Gastrocnemius medialis (tissue), 4 donors: ENCODE measurements around the gene PIR. TPM values are rescaled to one million over a fixed set of nuclear protein-coding genes. Genes with fewer than 3 reads are reported as not detected.

Source experiments
- ATAC-seq, 2 donors: fragments of 150-250 bp; one replicate each; pipeline ENCODE4 v1.9.1; 2016
- DNase-seq, 2 donors: peaks; one replicate each; pipeline ENCODE4 v3.0.0-alpha.2; 2019
- H3K27ac ChIP-seq, 4 donors: fragments of 200-600 bp; sonication (generic); 1 replicate in 1 of 4; 2 replicates in 3 of 4; pipeline ENCODE4 v1.5.1; 2016 to 2018; ENCODE audit warnings: mild to moderate bottlenecking in 2 of 4, moderate library complexity in 1 of 4
- H3K27me3 ChIP-seq, 3 donors: fragments of 200-600 bp; sonication (generic) in 2 of 3; 1 replicate in 1 of 3; 2 replicates in 2 of 3; pipeline versions ENCODE4 v1.5.1 to v1.6.0; 2016 to 2019; ENCODE audit warnings: mild to moderate bottlenecking in 1 of 3, moderate library complexity in 1 of 3
- H3K36me3 ChIP-seq, 2 donors: fragments of 200-600 bp; sonication (generic) in 1 of 2; one replicate each; pipeline ENCODE4 v1.5.1; 2017 to 2018
- H3K4me1 ChIP-seq, 2 donors: fragments of 200-600 bp; sonication (generic) in 1 of 2; one replicate each; pipeline ENCODE4 v1.5.1; 2016 to 2017; ENCODE audit warnings: mild to moderate bottlenecking in 2 of 2
- H3K4me3 ChIP-seq, 4 donors: fragments of 200-600 bp; sonication (generic) in 3 of 4; 1 replicate in 1 of 4; 2 replicates in 3 of 4; pipeline ENCODE4 v1.5.1; 2016 to 2019; ENCODE audit warnings: mild to moderate bottlenecking in 2 of 4
- H3K9me3 ChIP-seq, 3 donors: fragments of 200-600 bp; sonication (generic) in 2 of 3; 1 replicate in 1 of 3; 2 replicates in 2 of 3; pipeline ENCODE4 v1.5.1; 2016 to 2019
- CTCF ChIP-seq, 5 experiments: fragments of 450-650 bp in 3 of 5; fragments of 200-600 bp in 2 of 5; sonication (generic) in 2 of 5; IDR thresholded peaks in 4 of 5; conservative IDR thresholded peaks in 1 of 5; 1 replicate in 4 of 5; 2 replicates in 1 of 5; pipeline ENCODE4 v1.5.1; 2016 to 2019; ENCODE audit warnings: antibody characterized with exemption in 5 of 5, mild to moderate bottlenecking in 3 of 5, moderate library complexity in 3 of 5
- POLR2A ChIP-seq, 2 donors: fragments of 450-650 bp; IDR thresholded peaks; one replicate each; pipeline ENCODE4 v1.6.1; 2017; ENCODE audit warnings: antibody characterized with exemption in 2 of 2, mild to moderate bottlenecking in 2 of 2, moderate library complexity in 2 of 2
- in situ Hi-C, 4 donors: fragments of 200-750 bp; cut with MboI; loops; one replicate each; pipeline versions ENCODE4 v1.15.0 to v1.8.0; 2017; ENCODE audit warnings: low sequenced_read_pairs in 4 of 4
- intact Hi-C: fragments of 100-400 bp; cut with DNase I; formaldehyde crosslinking; loops from one replicate; pipeline ENCODE4 v1.15.1; 2023; ENCODE audit warnings: low total_unique reads
- total RNA-seq, 4 donors: library from RNA; depleted of rRNA; stranded (reverse); fragments of >200 nt; gene quantifications; one replicate each; pipeline versions ENCODE4 v1.1.0 to v1.2.3, GENCODE V29; 2016

PIR gene
- total RNA-seq, 4 donors from 2014 or later: 9.4 to 20.2 (median 14.2) TPM

- H3K36me3 ChIP-seq: no peaks in the 10 kb centered on the region
- no peak for DNase-seq
- H3K4me1 ChIP-seq: no peaks in the 10 kb centered on the region
- in situ Hi-C loops (no loop called here), intact Hi-C loops (no loop called here)
- no peak for ATAC-seq
- no peaks in the 10 kb centered on the region for H3K9me3 ChIP-seq
- H3K4me3 ChIP-seq: no peak overlapping the region
- TF ChIP-seq POLR2A (IDR thresholded peaks at IDR 0.05) (no peak), CTCF (IDR thresholded peaks at IDR 0.05 in 4 of 5, conservative IDR thresholded peaks at IDR 0.05 in 1 of 5) (no peak)
- peaks cover 0 to 3% (median 0%) of the 10 kb centered on the region in 3 donors for H3K27me3 ChIP-seq
- H3K27ac ChIP-seq: no peak overlapping the region
Observed at GRCh38 chrX:15504661-15505060, 11.5 kb upstream of the PIR start.

- ATAC-seq (no peak), DNase-seq (no peak)
- no peak for TF ChIP-seq POLR2A (IDR thresholded peaks at IDR 0.05)
- TF ChIP-seq CTCF (IDR thresholded peaks at IDR 0.05 in 4 of 5, conservative IDR thresholded peaks at IDR 0.05 in 1 of 5): no peak
- intact Hi-C loops: no loop called here
- Histone ChIP-seq H3K27me3 (peaks cover 0 to 3% (median 0%) of the 10 kb centered on the region in 3 donors), H3K4me3 (no peak overlapping the region), H3K36me3 (no peaks in the 10 kb centered on the region), H3K4me1 (no peaks in the 10 kb centered on the region), H3K9me3 (no peaks in the 10 kb centered on the region), H3K27ac (no peak overlapping the region)
- in situ Hi-C loops: no loop called here
Observed at GRCh38 chrX:15501506-15501905, 8.4 kb upstream of the PIR start.

- intact Hi-C loops: no loop called here
- in situ Hi-C loops: no loop called here
- Histone ChIP-seq H3K27ac (peak within 1 kb of the TSS; percentile 1 to 47 (median 30)), H3K9me3 (no peaks in the 10 kb centered on the region), H3K36me3 (no peaks in the 10 kb centered on the region), H3K4me3 (peak within 1 kb of the TSS in 1 of 4 donors; percentile 4), H3K27me3 (peaks cover 0 to 3% (median 0%) of the 10 kb centered on the region in 3 donors), H3K4me1 (no peaks in the 10 kb centered on the region)
- TF ChIP-seq CTCF (IDR thresholded peaks at IDR 0.05 in 4 of 5, conservative IDR thresholded peaks at IDR 0.05 in 1 of 5): no peak
- no peak for TF ChIP-seq POLR2A (IDR thresholded peaks at IDR 0.05)
- ATAC-seq (peak in 1 of 2 donors; percentile 50), DNase-seq (peak in 1 of 2 donors; percentile 12)
Observed at GRCh38 chrX:15500497-15500966, 7.4 kb upstream of the PIR start, which contains the start of gene BMX. Gene BMX (plus strand): TSS chrX:15500807. CDS start chrX:15508354, 7,547 bp downstream.

- intact Hi-C loops (loop anchor here (10.0 kb wide), 4 partner anchors 145 to 1365 kb away; partner anchors contain the start of gene PIGA), in situ Hi-C loops (loop anchor here in 3 of 4 donors (10.0 to 25.0 kb wide), 3 partner anchors 162 to 175 kb away; partner anchors contain the start of genes CLTRN (in 1 of the 3) and PIGA (in 1 of the 3))
- H3K27me3 ChIP-seq: peaks cover 0 to under 1% (median 0%) of the 10 kb centered on the region in 3 donors
- H3K4me3 ChIP-seq: no peak overlapping the region
- H3K4me1 ChIP-seq: no peaks in the 10 kb centered on the region
- no peak for DNase-seq
- peak overlapping the region in 2 of 4 donors; percentile 36 to 47 for H3K27ac ChIP-seq
- no peaks in the 10 kb centered on the region for H3K36me3 ChIP-seq
- ATAC-seq: no peak
- TF ChIP-seq POLR2A (IDR thresholded peaks at IDR 0.05) (no peak), CTCF (IDR thresholded peaks at IDR 0.05 in 4 of 5, conservative IDR thresholded peaks at IDR 0.05 in 1 of 5) (no peak)
- H3K9me3 ChIP-seq: no peaks in the 10 kb centered on the region
Observed at GRCh38 chrX:15499976-15500375, 6.8 kb upstream of the PIR start.
